ENCODE results near the gene MEG3. TPM values are rescaled to one million over a fixed set of nuclear protein-coding genes. Genes with fewer than 3 reads are reported as not detected.

The MEG3 gene
- total RNA-seq, 4 donors from 2014 or later: 1.2 to 18.9 (median 3.5) TPM

- Histone ChIP-seq H3K36me3 (no peaks in the 10 kb centered on the region), H3K4me3 (no peak overlapping the region), H3K9me3 (no peaks in the 10 kb centered on the region), H3K27ac (peak overlapping the region in 2 of 4 donors; percentile 32 to 57), H3K4me1 (peaks cover 0 to 9% (median 0%) of the 10 kb centered on the region in 3 donors), H3K27me3 (peaks cover 0 to 15% (median 0%) of the 10 kb centered on the region in 4 donors)
- intact Hi-C loops (cut with DNase I): no loop called here
- 63 to 92% methylated on average over 9 to 11 of the region's 15 CpGs for WGBS, 2 donors
- TF ChIP-seq CTCF (IDR thresholded peaks at IDR 0.05): no peak
- no peak for TF ChIP-seq POLR2A (IDR thresholded peaks at IDR 0.05)
- no peak for DNase-seq
Measured at GRCh38 chr14:100841761-100842403, 16.0 kb downstream of the MEG3 start.

GRCh38 chr14:100842799-100843198, 16.9 kb downstream of the MEG3 start:
- no peak for TF ChIP-seq CTCF (IDR thresholded peaks at IDR 0.05)
- TF ChIP-seq POLR2A (IDR thresholded peaks at IDR 0.05): no peak
- no peak overlapping the region for H3K4me3 ChIP-seq
- H3K27ac ChIP-seq: peak overlapping the region in 3 of 4 donors; percentile 6 to 57 (median 32)
- H3K9me3 ChIP-seq: no peaks in the 10 kb centered on the region
- peaks cover 0 to 9% (median 0%) of the 10 kb centered on the region in 3 donors for H3K4me1 ChIP-seq
- no peak for DNase-seq
- intact Hi-C loops (cut with DNase I): no loop called here
- H3K27me3 ChIP-seq: peaks cover 0 to 15% (median 0%) of the 10 kb centered on the region in 4 donors
- WGBS, 2 donors: 44 to 46% methylated on average over 6 to 8 of the region's 8 CpGs
- H3K36me3 ChIP-seq: no peaks in the 10 kb centered on the region

GRCh38 chr14:100844082-100844408, 18.1 kb downstream of the MEG3 start:
- H3K4me1 ChIP-seq: peaks cover 0 to 12% (median 0%) of the 10 kb centered on the region in 3 donors
- H3K9me3 ChIP-seq: no peaks in the 10 kb centered on the region
- WGBS, 2 donors: 78 to 79% methylated on average over 3 to 4 of the region's 4 CpGs
- no peak for DNase-seq
- intact Hi-C loops (cut with DNase I): no loop called here
- peaks cover 0 to 15% (median 0%) of the 10 kb centered on the region in 4 donors for H3K27me3 ChIP-seq
- H3K27ac ChIP-seq: no peak overlapping the region
- TF ChIP-seq POLR2A (IDR thresholded peaks at IDR 0.05) (no peak), CTCF (IDR thresholded peaks at IDR 0.05) (no peak)
- H3K4me3 ChIP-seq: no peak overlapping the region
- H3K36me3 ChIP-seq: no peaks in the 10 kb centered on the region

- intact Hi-C loops (cut with DNase I): no loop called here
- Histone ChIP-seq H3K36me3 (no peaks in the 10 kb centered on the region), H3K27ac (no peak overlapping the region), H3K4me1 (peaks cover 0 to 16% (median 0%) of the 10 kb centered on the region in 3 donors), H3K4me3 (no peak overlapping the region), H3K9me3 (no peaks in the 10 kb centered on the region), H3K27me3 (peaks cover 0 to 15% (median 0%) of the 10 kb centered on the region in 4 donors)
- no peak for TF ChIP-seq CTCF (IDR thresholded peaks at IDR 0.05)
- no peak for TF ChIP-seq POLR2A (IDR thresholded peaks at IDR 0.05)
- DNase-seq: no peak
- WGBS, 2 donors: 73 to 92% methylated on average over 9 of the region's 9 CpGs
Measured at GRCh38 chr14:100844421-100844820, 18.5 kb downstream of the MEG3 start.

- intact Hi-C loops (cut with DNase I): no loop called here
- Histone ChIP-seq H3K4me1 (peaks cover 0 to 18% (median 0%) of the 10 kb centered on the region in 3 donors), H3K27ac (no peak overlapping the region), H3K27me3 (peaks cover 0 to 15% (median 0%) of the 10 kb centered on the region in 4 donors), H3K36me3 (no peaks in the 10 kb centered on the region), H3K4me3 (no peak overlapping the region), H3K9me3 (no peaks in the 10 kb centered on the region)
- TF ChIP-seq CTCF (IDR thresholded peaks at IDR 0.05) (no peak), POLR2A (IDR thresholded peaks at IDR 0.05) (no peak)
- DNase-seq: no peak
- 86 to 93% methylated on average over 9 of the region's 13 CpGs for WGBS, 2 donors
Measured at GRCh38 chr14:100844846-100845245, 18.9 kb downstream of the MEG3 start.

Measured in esophagus squamous epithelium (tissue), 5 donors.